Measurements from ENCODE around the gene ST8SIA3. TPM values are rescaled to one million over a fixed set of nuclear protein-coding genes. Genes with fewer than 3 reads are reported as not detected.
"Not testable (repeated sequence)": the region's sequence is repeated elsewhere in the genome, so short reads cannot be mapped to it uniquely, and the experiment has no call there.

Gene ST8SIA3
- total RNA-seq, 2 experiments from 2014 or later: not detected

DNA sequence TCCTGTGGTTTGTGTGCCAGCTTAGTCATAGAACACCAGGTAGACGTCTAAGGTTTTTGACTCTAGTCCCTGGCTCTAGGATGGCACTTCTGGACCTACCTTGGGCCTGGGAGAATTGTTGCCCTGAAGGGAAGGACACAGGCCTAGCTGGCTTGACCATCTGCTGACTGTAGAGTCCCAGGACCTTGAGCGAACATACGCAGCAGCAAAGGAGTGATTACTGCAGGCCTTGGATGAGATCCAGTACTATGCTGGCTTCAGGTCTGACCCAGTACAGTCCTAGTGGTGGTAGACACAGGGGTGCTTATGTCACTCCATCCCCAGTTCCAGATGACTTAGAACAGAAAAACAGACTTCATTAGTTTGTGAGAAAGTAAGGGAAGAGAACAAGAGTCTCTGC lies 37.7 kb downstream of the ST8SIA3 start:
- H3K27ac ChIP-seq (ENCODE audit: low read depth, low read length, poor library complexity, severe bottlenecking): no peak overlapping the region
- no TSS peak for BruUV-seq (replicated peaks)
- H3K4me1 ChIP-seq (ENCODE audit: insufficient read depth, low read length, poor library complexity, severe bottlenecking): no peaks in the 10 kb centered on the region
- CTCF ChIA-PET (ENCODE audit: unreplicated experiment): no interaction called here
- POLR2A ChIA-PET: interaction anchor here (0.7 kb wide), 1 partner anchor 417 kb away, joined by 3 read pairs; no protein-coding TSS in a partner anchor
- H3K4me3 ChIP-seq (ENCODE audit: low read depth, low read length, poor library complexity, severe bottlenecking): no peak overlapping the region
- no peaks in the 10 kb centered on the region for H3K36me3 ChIP-seq (ENCODE audit: insufficient read depth, low read length)
- no peaks in the 10 kb centered on the region for H3K9me2 ChIP-seq (ENCODE audit: insufficient read depth, low read length)
- no peak overlapping the region for H3K4me2 ChIP-seq (ENCODE audit: low read length)
- intact Hi-C loops (cut with micrococcal nuclease; ENCODE audit: unreplicated experiment): no loop called here
- no peaks in the 10 kb centered on the region for H3K9me3 ChIP-seq (ENCODE audit: low read length)
- TF ChIP-seq, protein P1, sequence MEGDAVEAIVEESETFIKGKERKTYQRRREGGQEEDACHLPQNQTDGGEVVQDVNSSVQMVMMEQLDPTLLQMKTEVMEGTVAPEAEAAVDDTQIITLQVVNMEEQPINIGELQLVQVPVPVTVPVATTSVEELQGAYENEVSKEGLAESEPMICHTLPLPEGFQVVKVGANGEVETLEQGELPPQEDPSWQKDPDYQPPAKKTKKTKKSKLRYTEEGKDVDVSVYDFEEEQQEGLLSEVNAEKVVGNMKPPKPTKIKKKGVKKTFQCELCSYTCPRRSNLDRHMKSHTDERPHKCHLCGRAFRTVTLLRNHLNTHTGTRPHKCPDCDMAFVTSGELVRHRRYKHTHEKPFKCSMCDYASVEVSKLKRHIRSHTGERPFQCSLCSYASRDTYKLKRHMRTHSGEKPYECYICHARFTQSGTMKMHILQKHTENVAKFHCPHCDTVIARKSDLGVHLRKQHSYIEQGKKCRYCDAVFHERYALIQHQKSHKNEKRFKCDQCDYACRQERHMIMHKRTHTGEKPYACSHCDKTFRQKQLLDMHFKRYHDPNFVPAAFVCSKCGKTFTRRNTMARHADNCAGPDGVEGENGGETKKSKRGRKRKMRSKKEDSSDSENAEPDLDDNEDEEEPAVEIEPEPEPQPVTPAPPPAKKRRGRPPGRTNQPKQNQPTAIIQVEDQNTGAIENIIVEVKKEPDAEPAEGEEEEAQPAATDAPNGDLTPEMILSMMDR (conservative IDR thresholded peaks at IDR 0.05; ENCODE audit: low read length): no peak
- no peak for TF ChIP-seq EZH2phosphoT487 (IDR thresholded peaks at IDR 0.05; ENCODE audit: borderline replicate concordance, low read depth, low read length)
- no peak for DNase-seq (ENCODE audit: low spot score)
- H4K20me1 ChIP-seq (ENCODE audit: insufficient read depth, low read length): no peaks in the 10 kb centered on the region
- no peak overlapping the region for H2AFZ ChIP-seq (ENCODE audit: low read length)
- H3K79me2 ChIP-seq (ENCODE audit: insufficient read depth, low read depth, low read length): no peaks in the 10 kb centered on the region

DNA sequence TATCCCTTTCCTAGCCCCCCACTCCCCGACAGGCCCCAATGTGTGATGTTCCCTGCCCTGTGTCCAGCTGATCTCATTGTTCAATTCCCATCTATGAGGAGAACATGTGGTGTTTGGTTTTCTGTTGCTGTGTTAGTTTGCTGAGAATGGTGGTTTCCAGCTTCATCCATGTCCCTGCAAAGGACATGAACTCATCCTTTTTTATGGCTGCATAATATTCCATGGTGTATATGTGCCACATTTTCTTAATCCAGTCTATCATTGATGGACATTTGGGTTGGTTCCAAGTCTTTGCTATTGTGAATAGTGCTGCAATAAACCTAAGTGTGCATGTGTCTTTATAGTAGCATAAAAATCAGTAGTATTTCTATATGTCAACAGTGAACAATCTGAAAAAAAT lies 42.4 kb downstream of the ST8SIA3 start:
- H3K27ac ChIP-seq (ENCODE audit: low read depth, low read length, poor library complexity, severe bottlenecking); H4K20me1 ChIP-seq (ENCODE audit: insufficient read depth, low read length); intact Hi-C loops (cut with micrococcal nuclease; ENCODE audit: unreplicated experiment); H2AFZ ChIP-seq (ENCODE audit: low read length); POLR2A ChIA-PET; CTCF ChIA-PET (ENCODE audit: unreplicated experiment); H3K9me3 ChIP-seq (ENCODE audit: low read length); H3K79me2 ChIP-seq (ENCODE audit: insufficient read depth, low read depth, low read length); DNase-seq (ENCODE audit: low spot score); BruUV-seq (replicated peaks); H3K4me3 ChIP-seq (ENCODE audit: low read depth, low read length, poor library complexity, severe bottlenecking); H3K4me2 ChIP-seq (ENCODE audit: low read length); H3K36me3 ChIP-seq (ENCODE audit: insufficient read depth, low read length); H3K9me2 ChIP-seq (ENCODE audit: insufficient read depth, low read length); H3K4me1 ChIP-seq (ENCODE audit: insufficient read depth, low read length, poor library complexity, severe bottlenecking): not testable (repeated sequence)

DNA sequence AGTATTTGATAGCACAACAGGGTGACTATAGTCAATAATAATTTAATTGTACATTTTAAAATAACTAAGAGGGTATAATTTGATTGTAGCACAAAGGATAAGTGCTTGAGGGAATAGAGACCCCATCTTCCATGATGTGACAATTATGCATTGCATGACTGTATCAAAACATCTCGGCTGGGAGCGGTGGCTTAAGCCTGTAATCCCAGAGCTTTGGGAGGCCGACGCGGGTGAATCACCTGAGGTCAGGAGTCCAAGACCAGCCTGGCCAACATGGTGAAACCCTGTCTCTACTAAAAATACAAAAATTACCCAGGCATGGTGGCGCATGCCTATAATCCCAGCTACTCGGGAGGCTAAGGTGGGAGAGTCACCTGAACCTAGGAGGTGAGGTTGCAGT lies 44.5 kb downstream of the ST8SIA3 start:
- POLR2A ChIA-PET; H3K27ac ChIP-seq (ENCODE audit: low read depth, low read length, poor library complexity, severe bottlenecking); H3K36me3 ChIP-seq (ENCODE audit: insufficient read depth, low read length); H2AFZ ChIP-seq (ENCODE audit: low read length); H3K79me2 ChIP-seq (ENCODE audit: insufficient read depth, low read depth, low read length); BruUV-seq (replicated peaks); DNase-seq (ENCODE audit: low spot score); intact Hi-C loops (cut with micrococcal nuclease; ENCODE audit: unreplicated experiment); H3K4me3 ChIP-seq (ENCODE audit: low read depth, low read length, poor library complexity, severe bottlenecking); CTCF ChIA-PET (ENCODE audit: unreplicated experiment); H3K4me2 ChIP-seq (ENCODE audit: low read length); H3K9me3 ChIP-seq (ENCODE audit: low read length); H4K20me1 ChIP-seq (ENCODE audit: insufficient read depth, low read length); H3K9me2 ChIP-seq (ENCODE audit: insufficient read depth, low read length); H3K4me1 ChIP-seq (ENCODE audit: insufficient read depth, low read length, poor library complexity, severe bottlenecking): not testable (repeated sequence)

DNA sequence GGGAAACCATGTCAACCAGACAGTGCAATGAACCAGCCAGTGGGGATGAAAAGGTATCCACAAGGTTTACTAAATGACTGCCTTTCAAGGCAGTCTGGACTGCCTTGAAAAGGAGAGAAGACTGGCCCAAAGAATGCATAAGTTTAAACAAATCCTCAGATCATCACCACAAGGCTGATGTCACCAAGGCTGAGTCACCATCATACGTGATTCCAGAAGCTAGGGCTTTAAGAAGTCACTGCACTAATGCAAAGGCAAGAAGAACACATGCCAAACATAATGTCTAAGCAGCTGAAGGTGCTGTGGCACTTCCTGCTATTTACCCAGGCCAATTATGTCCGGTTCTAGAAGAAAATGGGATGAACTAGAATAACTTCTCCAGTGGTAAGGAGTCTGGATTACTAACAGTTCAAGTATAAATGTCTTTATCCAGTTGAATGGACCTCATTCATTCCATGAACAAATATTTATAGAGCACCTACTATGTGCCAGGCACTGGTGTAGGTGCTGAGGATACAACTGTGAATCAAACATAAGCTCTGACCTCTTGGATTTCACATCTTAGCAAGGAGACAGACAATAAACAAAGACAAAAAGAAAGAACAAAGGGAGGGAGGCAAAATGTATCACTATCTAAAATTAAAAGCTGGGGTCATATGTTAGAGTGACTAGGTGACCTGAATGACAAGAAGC lies 45.2 kb downstream of the ST8SIA3 start:
- TF ChIP-seq, protein P1 (conservative IDR thresholded peaks at IDR 0.05; ENCODE audit: low read length): no peak
- TF ChIP-seq EZH2phosphoT487 (IDR thresholded peaks at IDR 0.05; ENCODE audit: borderline replicate concordance, low read depth, low read length): no peak
- ChIA-PET CTCF (ENCODE audit: unreplicated experiment) (no interaction called here), POLR2A (interaction anchor here (0.6 kb wide), 1 partner anchor 237 kb away, joined by 3 read pairs; no protein-coding TSS in a partner anchor)
- Histone ChIP-seq H4K20me1 (ENCODE audit: insufficient read depth, low read length) (no peaks in the 10 kb centered on the region), H3K4me2 (ENCODE audit: low read length) (no peak overlapping the region), H3K4me1 (ENCODE audit: insufficient read depth, low read length, poor library complexity, severe bottlenecking) (no peaks in the 10 kb centered on the region), H2AFZ (ENCODE audit: low read length) (no peak overlapping the region), H3K79me2 (ENCODE audit: insufficient read depth, low read depth, low read length) (no peaks in the 10 kb centered on the region), H3K36me3 (ENCODE audit: insufficient read depth, low read length) (no peaks in the 10 kb centered on the region), H3K9me2 (ENCODE audit: insufficient read depth, low read length) (no peaks in the 10 kb centered on the region), H3K4me3 (ENCODE audit: low read depth, low read length, poor library complexity, severe bottlenecking) (no peak overlapping the region), H3K9me3 (ENCODE audit: low read length) (no peaks in the 10 kb centered on the region), H3K27ac (ENCODE audit: low read depth, low read length, poor library complexity, severe bottlenecking) (no peak overlapping the region)
- DNase-seq (ENCODE audit: low spot score): no peak
- no TSS peak for BruUV-seq (replicated peaks)
- intact Hi-C loops (cut with micrococcal nuclease; ENCODE audit: unreplicated experiment): no loop called here

Measured in OCI-LY7 (cell line).